ENCODE results near the gene SLC7A10. TPM values are rescaled to one million over a fixed set of nuclear protein-coding genes. Genes with fewer than 3 reads are reported as not detected.

The SLC7A10 gene
- total RNA-seq, 1 experiment from 2014 or later = not detected

DNA sequence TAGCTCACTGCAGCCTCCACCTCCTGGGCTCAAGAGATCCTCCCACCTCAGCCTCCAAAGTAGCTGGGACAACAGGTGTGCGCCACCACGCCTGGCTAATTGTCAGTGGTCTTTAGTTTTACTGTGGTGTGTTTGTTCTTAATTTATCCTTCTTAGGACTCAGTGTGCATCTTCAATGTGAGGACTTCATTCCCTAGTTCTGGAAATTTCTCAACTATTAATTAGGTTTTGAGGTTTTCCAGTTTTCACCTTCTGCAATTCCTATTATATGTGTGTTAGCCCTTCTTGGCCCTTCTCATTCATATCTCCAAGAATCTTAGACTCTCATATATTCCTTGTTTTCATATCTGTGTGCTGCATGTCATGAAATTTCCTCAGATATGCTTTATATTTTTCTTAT lies 32.2 kb upstream of the SLC7A10 start:
- no peak overlapping the region for H3K4me3 Mint-ChIP-seq (ENCODE audit: unreplicated experiment)
- no peaks in the 10 kb centered on the region for H3K27me3 Mint-ChIP-seq (ENCODE audit: insufficient read depth, unreplicated experiment)
- no peaks in the 10 kb centered on the region for H3K36me3 Mint-ChIP-seq (ENCODE audit: insufficient read depth, unreplicated experiment)
- TF ChIP-seq, protein P1, sequence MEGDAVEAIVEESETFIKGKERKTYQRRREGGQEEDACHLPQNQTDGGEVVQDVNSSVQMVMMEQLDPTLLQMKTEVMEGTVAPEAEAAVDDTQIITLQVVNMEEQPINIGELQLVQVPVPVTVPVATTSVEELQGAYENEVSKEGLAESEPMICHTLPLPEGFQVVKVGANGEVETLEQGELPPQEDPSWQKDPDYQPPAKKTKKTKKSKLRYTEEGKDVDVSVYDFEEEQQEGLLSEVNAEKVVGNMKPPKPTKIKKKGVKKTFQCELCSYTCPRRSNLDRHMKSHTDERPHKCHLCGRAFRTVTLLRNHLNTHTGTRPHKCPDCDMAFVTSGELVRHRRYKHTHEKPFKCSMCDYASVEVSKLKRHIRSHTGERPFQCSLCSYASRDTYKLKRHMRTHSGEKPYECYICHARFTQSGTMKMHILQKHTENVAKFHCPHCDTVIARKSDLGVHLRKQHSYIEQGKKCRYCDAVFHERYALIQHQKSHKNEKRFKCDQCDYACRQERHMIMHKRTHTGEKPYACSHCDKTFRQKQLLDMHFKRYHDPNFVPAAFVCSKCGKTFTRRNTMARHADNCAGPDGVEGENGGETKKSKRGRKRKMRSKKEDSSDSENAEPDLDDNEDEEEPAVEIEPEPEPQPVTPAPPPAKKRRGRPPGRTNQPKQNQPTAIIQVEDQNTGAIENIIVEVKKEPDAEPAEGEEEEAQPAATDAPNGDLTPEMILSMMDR (IDR thresholded peaks at IDR 0.05; ENCODE audit: unreplicated experiment) = no peak
- H3K4me1 Mint-ChIP-seq (ENCODE audit: insufficient read depth, unreplicated experiment) = no peaks in the 10 kb centered on the region
- no peak for DNase-seq (ENCODE audit: unreplicated experiment)
- CTCF ChIA-PET = interaction anchor here (0.6 to 2.2 kb wide), 5 partner anchors 11 to 430 kb away, joined by 3 to 8 read pairs (median 5); no protein-coding TSS in a partner anchor
- intact Hi-C loops (cut with micrococcal nuclease) = no loop called here
- H3K27ac Mint-ChIP-seq (ENCODE audit: low read depth, unreplicated experiment) = no peak overlapping the region
- no TSS peak for BruUV-seq (replicated peaks)
- POLR2A ChIA-PET = no interaction called here
- H3K9me3 Mint-ChIP-seq (ENCODE audit: unreplicated experiment) = no peaks in the 10 kb centered on the region

DNA sequence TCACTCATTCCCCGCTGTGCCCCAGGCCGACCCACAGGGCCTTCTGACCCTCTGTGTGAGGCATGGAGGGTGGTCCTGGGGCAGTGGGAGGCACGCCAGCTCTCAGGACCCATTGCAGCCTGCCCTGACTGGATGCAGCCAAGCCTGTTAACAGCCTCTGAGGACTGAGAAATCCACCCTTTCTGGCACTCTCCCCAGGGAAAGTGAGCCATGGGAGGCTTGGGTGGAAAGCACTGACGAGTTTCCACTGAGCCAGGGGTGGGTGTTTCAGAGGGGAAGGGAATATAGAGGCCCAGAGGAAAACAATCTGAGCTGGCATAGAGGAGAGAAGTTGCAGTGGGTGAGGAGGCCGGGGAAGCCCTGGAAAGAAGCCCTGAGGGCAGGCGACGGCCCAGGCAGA lies 30.6 kb upstream of the SLC7A10 start:
- intact Hi-C loops (cut with micrococcal nuclease) = no loop called here
- DNase-seq (ENCODE audit: unreplicated experiment) = no peak
- ChIA-PET CTCF (interaction anchor here (0.5 to 1.1 kb wide), 7 partner anchors 10 to 314 kb away, joined by 3 to 9 read pairs (median 3); no protein-coding TSS in a partner anchor), POLR2A (interaction anchor here (0.6 to 1.5 kb wide), 2 partner anchors 8 to 10 kb away, joined by 4 to 5 read pairs; no protein-coding TSS in a partner anchor)
- Mint-ChIP-seq H3K27ac (ENCODE audit: low read depth, unreplicated experiment) (no peak overlapping the region), H3K4me3 (ENCODE audit: unreplicated experiment) (no peak overlapping the region), H3K9me3 (ENCODE audit: unreplicated experiment) (no peaks in the 10 kb centered on the region), H3K4me1 (ENCODE audit: insufficient read depth, unreplicated experiment) (no peaks in the 10 kb centered on the region), H3K27me3 (ENCODE audit: insufficient read depth, unreplicated experiment) (no peaks in the 10 kb centered on the region), H3K36me3 (ENCODE audit: insufficient read depth, unreplicated experiment) (no peaks in the 10 kb centered on the region)
- TF ChIP-seq, protein P1 (IDR thresholded peaks at IDR 0.05; ENCODE audit: unreplicated experiment) = no peak
- no TSS peak for BruUV-seq (replicated peaks)

DNA sequence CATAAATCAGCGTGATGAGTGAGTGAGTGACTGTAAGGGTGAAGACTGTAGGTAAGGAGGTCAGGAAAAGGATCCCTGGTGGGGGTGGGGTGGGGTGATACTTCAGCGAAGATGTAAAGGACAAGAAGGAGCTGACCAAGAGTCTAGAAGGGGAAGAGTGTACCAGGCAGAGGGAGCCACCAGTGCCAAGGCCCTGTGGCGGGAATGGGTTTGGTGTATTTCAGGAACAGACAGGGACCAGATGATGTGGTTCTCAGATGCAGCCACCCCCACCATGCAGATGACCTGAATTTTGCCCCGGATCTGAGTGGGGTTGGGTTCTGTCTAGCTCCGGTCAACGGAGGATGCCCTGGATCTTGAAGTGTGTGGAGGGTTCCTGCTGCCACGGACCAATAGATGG lies 30.1 kb upstream of the SLC7A10 start:
- ChIA-PET POLR2A (interaction anchor here (0.6 to 1.5 kb wide), 2 partner anchors 8 to 11 kb away, joined by 4 to 5 read pairs; no protein-coding TSS in a partner anchor), CTCF (interaction anchor here (0.7 to 3.0 kb wide), 7 partner anchors 9 to 314 kb away, joined by 3 to 14 read pairs (median 4); no protein-coding TSS in a partner anchor)
- Mint-ChIP-seq H3K36me3 (ENCODE audit: insufficient read depth, unreplicated experiment) (no peaks in the 10 kb centered on the region), H3K27ac (ENCODE audit: low read depth, unreplicated experiment) (no peak overlapping the region), H3K4me3 (ENCODE audit: unreplicated experiment) (no peak overlapping the region), H3K4me1 (ENCODE audit: insufficient read depth, unreplicated experiment) (no peaks in the 10 kb centered on the region), H3K9me3 (ENCODE audit: unreplicated experiment) (no peaks in the 10 kb centered on the region), H3K27me3 (ENCODE audit: insufficient read depth, unreplicated experiment) (no peaks in the 10 kb centered on the region)
- DNase-seq (ENCODE audit: unreplicated experiment) = no peak
- intact Hi-C loops (cut with micrococcal nuclease) = no loop called here
- no TSS peak for BruUV-seq (replicated peaks)
- TF ChIP-seq, protein P1 (IDR thresholded peaks at IDR 0.05; ENCODE audit: unreplicated experiment) = no peak

DNA sequence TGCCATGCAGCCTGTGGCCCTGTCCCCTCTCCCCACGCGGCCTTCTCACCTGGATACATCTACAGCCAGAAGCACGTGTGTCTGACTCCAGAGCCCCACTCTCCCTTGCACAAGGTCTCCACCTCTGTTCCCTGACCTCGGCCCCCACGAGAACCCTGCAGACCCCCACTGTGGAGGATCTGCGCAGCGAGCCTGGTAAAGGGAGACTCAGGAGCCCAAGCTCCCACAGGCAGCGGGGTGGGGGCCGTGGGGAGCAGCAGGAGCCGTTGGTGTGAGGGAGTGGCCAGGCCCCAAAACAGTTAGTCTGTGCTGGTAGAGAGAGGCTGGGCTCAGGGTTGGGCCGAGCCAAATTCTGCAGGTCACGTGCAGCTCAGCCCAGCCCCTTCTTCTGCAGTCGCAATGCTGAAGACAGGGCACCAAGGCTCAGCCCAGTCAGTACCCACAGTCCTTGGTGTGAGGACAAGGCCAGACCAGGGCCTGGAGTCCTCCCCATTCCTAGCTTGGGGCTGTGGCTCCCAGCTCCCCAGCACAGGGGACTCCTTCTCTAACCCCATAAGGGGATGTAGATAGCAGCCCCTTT lies 28.7 kb upstream of the SLC7A10 start:
- CTCF ChIA-PET = interaction anchor here (0.6 to 3.0 kb wide), 7 partner anchors 13 to 895 kb away, joined by 3 to 14 read pairs (median 4); no protein-coding TSS in a partner anchor
- no TSS peak for BruUV-seq (replicated peaks)
- H3K4me3 Mint-ChIP-seq (ENCODE audit: unreplicated experiment) = no peak overlapping the region

More for the DNA sequence above, 28.7 kb upstream of the SLC7A10 start:
- DNase-seq (ENCODE audit: unreplicated experiment) = no peak
- H3K36me3 Mint-ChIP-seq (ENCODE audit: insufficient read depth, unreplicated experiment) = no peaks in the 10 kb centered on the region
- H3K27me3 Mint-ChIP-seq (ENCODE audit: insufficient read depth, unreplicated experiment) = no peaks in the 10 kb centered on the region
- POLR2A ChIA-PET = interaction anchor here (0.7 kb wide), 1 partner anchor 122 kb away, joined by 3 read pairs; no protein-coding TSS in a partner anchor
- no peaks in the 10 kb centered on the region for H3K4me1 Mint-ChIP-seq (ENCODE audit: insufficient read depth, unreplicated experiment)
- no peaks in the 10 kb centered on the region for H3K9me3 Mint-ChIP-seq (ENCODE audit: unreplicated experiment)
- intact Hi-C loops (cut with micrococcal nuclease) = no loop called here
- no peak overlapping the region for H3K27ac Mint-ChIP-seq (ENCODE audit: low read depth, unreplicated experiment)
- TF ChIP-seq, protein P1 (IDR thresholded peaks at IDR 0.05; ENCODE audit: unreplicated experiment) = no peak
